GM12878 (cell line): ENCODE data around the gene GAPDHS.

Experiments
- CTCF ChIP-seq, 3 experiments: IDR thresholded peaks in 2 of 3; conservative IDR thresholded peaks in 1 of 3; 2 replicates each; pipeline ENCODE4 v1.5.1; 2011; ENCODE audit warnings: low read depth in 3 of 3, low read length in 3 of 3, mild to moderate bottlenecking in 3 of 3, control low read depth in 2 of 3, moderate library complexity in 2 of 3, inconsistent platforms in 1 of 3, mixed read lengths in 1 of 3; ENCODE audit not compliant: control insufficient read depth in 2 of 3, insufficient read depth in 1 of 3; ENCODE audit errors: extremely low read depth in 1 of 3
- ESRRA ChIP-seq: IDR thresholded peaks from 2 replicates; pipeline ENCODE4 v1.6.1; 2012; ENCODE audit warnings: mild to moderate bottlenecking, low read length, improper control_type of control experiment
- HDAC6 ChIP-seq: fragments of 200-600 bp; sonication (generic); IDR thresholded peaks from one replicate; pipeline ENCODE4 v1.8.0; 2017; ENCODE audit warnings: antibody characterized with exemption; ENCODE audit not compliant: unreplicated experiment
- JUND ChIP-seq: IDR thresholded peaks from 2 replicates; pipeline ENCODE4 v1.6.1; 2012; ENCODE audit warnings: low read depth, mild to moderate bottlenecking, low read length, improper control_type of control experiment, moderate library complexity
- RBBP5 ChIP-seq: fragments of 200-600 bp; sonication (generic); conservative IDR thresholded peaks from 2 replicates; pipeline ENCODE4 v1.6.1; 2016

- no peak for TF ChIP-seq CTCF (IDR thresholded peaks at IDR 0.05 in 2 of 3, conservative IDR thresholded peaks at IDR 0.05 in 1 of 3; ENCODE audit: control insufficient read depth in 2 of 3, extremely low read depth in 1 of 3, insufficient read depth in 1 of 3, low read depth in 3 of 3, low read length in 3 of 3)
- no peak for TF ChIP-seq JUND
- TF ChIP-seq RBBP5: no peak
- TF ChIP-seq ESRRA: no peak
- TF ChIP-seq HDAC6: no peak
Measured at GRCh38 chr19:35486268-35486708, 47.0 kb upstream of the GAPDHS start.
